Pancreas (tissue), 10 donors: ENCODE measurements around the gene LRIG1. TPM values are rescaled to one million over a fixed set of nuclear protein-coding genes. Genes with fewer than 3 reads are reported as not detected.

Experiments used
- ATAC-seq, 4 donors: fragments of 200-7000 bp; cut with Tn5 transposase; one replicate each; pipeline versions ENCODE4 v1.8.0 to v1.9.1; 2020; ENCODE audit warnings: mild to moderate bottlenecking in 4 of 4, moderate library complexity in 4 of 4
- DNase-seq, 6 donors: peaks; one replicate each; pipeline ENCODE4 v3.0.0-alpha.2; 2020
- FAIRE-seq: peaks from 2 replicates; lab custom pipeline; 2012; peaks lifted over from hg19 to GRCh38; lab: Jason Lieb, UNC
- H3K27ac ChIP-seq, 4 donors: fragments of 200-600 bp; sonication (generic); 1 replicate in 3 of 4; 2 replicates in 1 of 4; pipeline versions ENCODE4 v1.5.0 to v1.8.0; 2020
- H3K27me3 ChIP-seq, 4 donors: fragments of 200-600 bp; one replicate each; pipeline ENCODE4 v1.8.0; 2021
- H3K36me3 ChIP-seq, 3 donors: fragments of 200-600 bp; sonication (generic) in 1 of 3; one replicate each; pipeline versions ENCODE4 v1.5.0 to v1.8.0; 2020 to 2021
- H3K4me1 ChIP-seq, 3 donors: fragments of 200-600 bp; one replicate each; pipeline ENCODE4 v1.8.0; 2021
- H3K4me3 ChIP-seq, 4 donors: fragments of 200-600 bp; sonication (generic) in 2 of 4; one replicate each; pipeline versions ENCODE4 v1.5.0 to v1.8.0; 2020 to 2021
- H3K9me3 ChIP-seq, 4 donors: fragments of 200-600 bp; one replicate each; pipeline ENCODE4 v1.8.0; 2021
- CTCF ChIP-seq, 4 donors: fragments of 200-600 bp; sonication (generic) in 3 of 4; IDR thresholded peaks; one replicate each; pipeline versions ENCODE4 v1.5.0 to v1.8.0; 2021; ENCODE audit warnings: antibody characterized with exemption in 4 of 4
- WGBS, 2 donors: extraction: QIAGEN DNeasy Blood & Tissue Kit; methylation state at CpG; one replicate each; pipeline ENCODE4 v1.1.7; 2013; 5-methylcytosine and 5-hydroxymethylcytosine counted together
- intact Hi-C, 3 donors: fragments of 100-400 bp; cut with DNase I; formaldehyde crosslinking; loops; one replicate each; pipeline versions ENCODE4 v1.11.1 to v1.14.2; 2022
- polyA plus RNA-seq, 2 donors: library from polyadenylated mRNA; stranded (reverse); fragments of 200-250 nt; gene quantifications; one replicate each; pipeline ENCODE4 v1.2.3, GENCODE V29; 2013
- total RNA-seq, 6 donors: library from RNA; stranded (reverse); fragmentation: NEBNext Ultra II Directional in 4 of 6; extraction: Animal tissue kit (Norgen Biotek cat#: 25700) in 4 of 6; gene quantifications; one replicate each; pipeline versions ENCODE4 v1.2.1 to v1.2.4, GENCODE V29; 2021 to 2023
- donor health status: healthy with polysubstance abuse.
- donor health status: DM: no; HTN: no; CAD: no; lungs with moderate emphysema.
- donor health status: DM: no; HTN: no; CAD: no.
- donor health status: control.
- donor health status: control.
- donor health status: Bipolar disorder and iron deficiency.
- donor health status: DM: yes; HTN: yes; CAD: no.
- donor health status: DM: no; HTN: no; CAD: no.
- donor health status: DM: no; HTN: no; CAD: no.
- donor health status: DM: yes; HTN: yes; CAD: no.

Gene LRIG1
- total and polyA plus RNA-seq, 8 donors, result 32.7 to 104 (median 68.0) TPM

DNA sequence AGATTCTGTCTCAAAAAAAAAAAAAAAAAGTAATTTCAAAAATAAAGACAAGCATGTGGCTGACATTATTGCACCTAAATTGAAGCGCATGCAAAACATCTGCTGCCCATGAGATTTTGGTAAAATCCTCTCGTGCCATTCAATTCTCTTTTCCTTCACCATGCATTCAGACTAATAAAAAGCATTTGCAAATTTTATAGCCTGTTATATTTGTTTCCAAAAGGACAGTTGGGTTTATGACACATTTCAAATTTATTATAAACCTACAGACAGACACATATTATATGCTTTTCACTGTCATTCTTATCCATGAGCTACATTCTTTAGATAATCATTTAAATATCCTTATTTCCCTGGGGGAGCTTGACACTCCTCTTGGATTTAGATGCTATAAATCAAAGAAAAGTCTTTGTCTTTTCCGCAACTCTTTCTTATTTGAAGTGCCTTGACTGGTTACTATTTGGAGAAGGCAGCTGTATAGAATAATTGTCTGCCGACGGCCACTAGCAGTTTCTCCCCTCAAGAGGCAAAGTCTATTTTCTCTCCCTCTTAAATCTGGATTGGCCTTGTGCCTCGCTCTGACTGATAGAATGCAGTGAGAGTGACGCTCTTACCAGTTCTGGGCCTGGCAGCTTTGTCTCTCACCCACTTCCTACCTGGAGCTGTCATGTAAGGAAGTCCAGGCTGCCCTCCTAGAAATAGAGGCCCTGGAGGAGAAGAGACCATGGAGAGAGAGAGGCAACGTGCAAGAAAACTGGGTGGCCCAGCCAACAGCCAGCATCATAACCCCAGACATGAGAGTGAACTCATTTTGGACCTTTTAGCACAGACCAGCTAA is 6.8 kb upstream of the LRIG1 start:
- no peaks in the 10 kb centered on the region for H3K36me3 ChIP-seq
- TF ChIP-seq CTCF (IDR thresholded peaks at IDR 0.05), result no peak
- FAIRE-seq, result no peak
- H3K27me3 ChIP-seq, result no peaks in the 10 kb centered on the region
- WGBS, 2 donors, result 60 to 62% methylated on average over 8 of the region's 8 CpGs
- no peak for ATAC-seq
- H3K27ac ChIP-seq, result no peak overlapping the region
- no peak overlapping the region for H3K4me3 ChIP-seq
- peaks cover 10 to 24% (median 10%) of the 10 kb centered on the region in 3 donors for H3K4me1 ChIP-seq
- no peak for DNase-seq
- intact Hi-C loops, result loop anchor here in 1 of 3 donors (10.0 kb wide), 1 partner anchor 307 kb away; no protein-coding TSS in a partner anchor
- no peaks in the 10 kb centered on the region for H3K9me3 ChIP-seq

- H3K4me3 ChIP-seq, result no peak overlapping the region
- no peak for TF ChIP-seq CTCF (IDR thresholded peaks at IDR 0.05)
- ATAC-seq, result no peak
- H3K36me3 ChIP-seq, result no peaks in the 10 kb centered on the region
- peak overlapping the region; percentile 47 to 82 (median 64) for H3K27ac ChIP-seq
- WGBS, 2 donors, result 87 to 96% methylated on average over 6 of the region's 6 CpGs
- H3K9me3 ChIP-seq, result no peaks in the 10 kb centered on the region
- intact Hi-C loops, result loop anchor here in 1 of 3 donors (10.0 kb wide), 1 partner anchor 309 kb away; no protein-coding TSS in a partner anchor
- H3K4me1 ChIP-seq, result peaks cover 10 to 27% (median 10%) of the 10 kb centered on the region in 3 donors
- DNase-seq, result no peak
- FAIRE-seq, result no peak
- no peaks in the 10 kb centered on the region for H3K27me3 ChIP-seq
These were observed 5.3 kb upstream of the LRIG1 start for GRCh38 chr3:66506154-66506553.

- Histone ChIP-seq H3K9me3 (no peaks in the 10 kb centered on the region), H3K4me3 (no peak overlapping the region), H3K4me1 (peaks cover 10 to 27% (median 10%) of the 10 kb centered on the region in 3 donors), H3K27me3 (no peaks in the 10 kb centered on the region), H3K27ac (peak overlapping the region; percentile 47 to 82 (median 64)), H3K36me3 (no peaks in the 10 kb centered on the region)
- DNase-seq, result peak; percentile 85 to 95 (median 94)
- FAIRE-seq, result no peak
- 18 to 20% methylated on average over 7 of the region's 7 CpGs for WGBS, 2 donors
- ATAC-seq, result peak; percentile 53 to 59 (median 56)
- TF ChIP-seq CTCF (IDR thresholded peaks at IDR 0.05), result no peak
- intact Hi-C loops, result loop anchor here in 1 of 3 donors (10.0 kb wide), 1 partner anchor 310 kb away; no protein-coding TSS in a partner anchor
These were observed 4.2 kb upstream of the LRIG1 start for GRCh38 chr3:66504850-66505641.

- WGBS, 2 donors, result 47 to 51% methylated on average over 2 of the region's 2 CpGs
- no peaks in the 10 kb centered on the region for H3K27me3 ChIP-seq
- H3K4me3 ChIP-seq, result no peak overlapping the region
- no peak for TF ChIP-seq CTCF (IDR thresholded peaks at IDR 0.05)
- H3K9me3 ChIP-seq, result no peaks in the 10 kb centered on the region
- no peaks in the 10 kb centered on the region for H3K36me3 ChIP-seq
- no peak for ATAC-seq
- intact Hi-C loops, result loop anchor here in 1 of 3 donors (10.0 kb wide), 1 partner anchor 312 kb away; no protein-coding TSS in a partner anchor
- FAIRE-seq, result no peak
- peak overlapping the region in 2 of 4 donors; percentile 80 to 82 for H3K27ac ChIP-seq
- peaks cover 10 to 27% (median 10%) of the 10 kb centered on the region in 3 donors for H3K4me1 ChIP-seq
- DNase-seq, result no peak
These were observed 2.2 kb upstream of the LRIG1 start for GRCh38 chr3:66502981-66503380.
